ENCODE data around the gene MAMDC4. TPM values are rescaled to one million over a fixed set of nuclear protein-coding genes. Genes with fewer than 3 reads are reported as not detected.

The MAMDC4 gene
- total RNA-seq, 1 experiment from 2014 or later, result 6.7 TPM

- ChIA-PET CTCF (interaction anchor here (0.8 to 3.0 kb wide), 4 partner anchors 13 to 94 kb away, joined by 3 to 13 read pairs (median 5); partner anchors contain the start of gene AJM1), POLR2A (interaction anchor here (1.1 kb wide), 1 partner anchor 9 kb away, joined by 5 read pairs; no protein-coding TSS in a partner anchor)
- DNase-seq (ENCODE audit: low spot score), result peak; percentile 16
Measured at GRCh38 chr9:136856541-136857141, 4.5 kb downstream of the MAMDC4 start.

DNA sequence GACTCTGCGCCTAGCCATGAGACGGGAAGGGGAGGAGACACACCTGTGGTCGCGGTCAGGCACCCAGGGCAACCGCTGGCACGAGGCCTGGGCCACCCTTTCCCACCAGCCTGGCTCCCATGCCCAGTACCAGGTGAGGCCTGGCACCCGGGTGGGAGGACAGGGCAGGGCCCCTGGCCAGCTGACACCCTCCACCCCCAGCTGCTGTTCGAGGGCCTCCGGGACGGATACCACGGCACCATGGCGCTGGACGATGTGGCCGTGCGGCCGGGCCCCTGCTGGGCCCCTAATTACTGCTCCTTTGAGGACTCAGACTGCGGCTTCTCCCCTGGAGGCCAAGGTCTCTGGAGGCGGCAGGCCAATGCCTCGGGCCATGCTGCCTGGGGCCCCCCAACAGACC, 5.0 kb downstream of the MAMDC4 start:
- POLR2A ChIA-PET, result interaction anchor here (1.1 kb wide), 1 partner anchor 10 kb away, joined by 5 read pairs; no protein-coding TSS in a partner anchor
- no peak for TF ChIP-seq ZNF138 (CRISPR knock-in tag; conservative IDR thresholded peaks at IDR 0.05)
- no peak for TF ChIP-seq ZBTB21 (CRISPR knock-in tag; IDR thresholded peaks at IDR 0.05; ENCODE audit: borderline replicate concordance)
- no peak for TF ChIP-seq PRRX2 (CRISPR knock-in tag; IDR thresholded peaks at IDR 0.05)
- no peak for TF ChIP-seq MXD4 (CRISPR knock-in tag; IDR thresholded peaks at IDR 0.05; ENCODE audit: borderline replicate concordance)
- no peak for TF ChIP-seq OVOL2 (CRISPR knock-in tag; IDR thresholded peaks at IDR 0.05; ENCODE audit: borderline replicate concordance)
- no peak for TF ChIP-seq CDX4 (CRISPR knock-in tag; IDR thresholded peaks at IDR 0.05; ENCODE audit: borderline replicate concordance)
- CTCF ChIA-PET, result interaction anchor here (0.8 to 3.0 kb wide), 3 partner anchors 13 to 57 kb away, joined by 3 to 13 read pairs (median 4); partner anchors contain the start of gene AJM1

More at GRCh38 chr9:136856541-136857141, 4.5 kb downstream of the MAMDC4 start:
- 0 out of 2 replicates have a peak, but pooled peaks have one; percentile 11 for TF ChIP-seq ZNF423 (CRISPR knock-in tag; IDR thresholded peaks at IDR 0.05)
- TF ChIP-seq, protein P1, sequence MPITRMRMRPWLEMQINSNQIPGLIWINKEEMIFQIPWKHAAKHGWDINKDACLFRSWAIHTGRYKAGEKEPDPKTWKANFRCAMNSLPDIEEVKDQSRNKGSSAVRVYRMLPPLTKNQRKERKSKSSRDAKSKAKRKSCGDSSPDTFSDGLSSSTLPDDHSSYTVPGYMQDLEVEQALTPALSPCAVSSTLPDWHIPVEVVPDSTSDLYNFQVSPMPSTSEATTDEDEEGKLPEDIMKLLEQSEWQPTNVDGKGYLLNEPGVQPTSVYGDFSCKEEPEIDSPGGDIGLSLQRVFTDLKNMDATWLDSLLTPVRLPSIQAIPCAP (CRISPR knock-in tag; IDR thresholded peaks at IDR 0.05), result no peak
- Mint-ChIP-seq H3K4me1 (no peaks in the 10 kb centered on the region), H3K27me3 (ENCODE audit: low read depth) (no peaks in the 10 kb centered on the region), H3K27ac (no peak overlapping the region), H3K9me3 (no peaks in the 10 kb centered on the region), H3K36me3 (no peaks in the 10 kb centered on the region), H3K4me3 (no peak overlapping the region)
- ATAC-seq, result no peak

DNA sequence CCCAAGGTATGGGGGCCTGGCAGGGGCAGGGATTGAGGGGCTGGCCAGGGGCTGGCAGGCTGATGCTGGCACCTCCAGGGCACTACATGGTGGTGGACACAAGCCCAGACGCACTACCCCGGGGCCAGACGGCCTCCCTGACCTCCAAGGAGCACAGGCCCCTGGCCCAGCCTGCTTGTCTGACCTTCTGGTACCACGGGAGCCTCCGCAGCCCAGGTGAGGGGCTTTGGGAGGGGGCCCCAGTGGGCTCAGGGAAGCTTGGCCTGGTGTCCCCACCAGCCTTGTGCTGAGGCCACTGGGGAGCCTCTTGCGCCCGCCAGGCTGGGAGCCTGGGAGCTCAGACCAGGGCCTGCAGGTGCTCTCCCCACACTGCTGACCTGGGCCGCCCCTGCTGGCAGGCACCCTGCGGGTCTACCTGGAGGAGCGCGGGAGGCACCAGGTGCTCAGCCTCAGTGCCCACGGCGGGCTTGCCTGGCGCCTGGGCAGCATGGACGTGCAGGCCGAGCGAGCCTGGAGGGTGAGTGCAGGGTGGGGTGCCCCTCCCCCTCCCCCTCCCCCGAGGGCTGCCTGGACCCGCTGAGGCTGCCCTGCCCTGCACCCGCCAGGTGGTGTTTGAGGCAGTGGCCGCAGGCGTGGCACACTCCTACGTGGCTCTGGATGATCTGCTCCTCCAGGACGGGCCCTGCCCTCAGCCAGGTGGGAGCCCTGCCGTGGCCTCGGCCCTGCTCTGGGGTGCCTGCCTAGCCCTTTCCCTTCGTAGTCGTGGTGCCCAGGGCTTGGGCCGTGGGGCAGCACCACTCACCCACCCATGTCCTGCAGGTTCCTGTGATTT, 5.7 kb downstream of the MAMDC4 start:
- Mint-ChIP-seq H3K4me3 (no peak overlapping the region), H3K4me1 (no peaks in the 10 kb centered on the region), H3K27me3 (ENCODE audit: low read depth) (no peaks in the 10 kb centered on the region), H3K9me3 (no peaks in the 10 kb centered on the region), H3K36me3 (0 out of 2 replicates have a peak, but pooled peaks cover 3% of the 10 kb centered on the region), H3K27ac (no peak overlapping the region)
- DNase-seq (ENCODE audit: low spot score), result peak; percentile 12
- TF ChIP-seq RORB (CRISPR knock-in tag; IDR thresholded peaks at IDR 0.05) (no peak), JUN (CRISPR knock-in tag; IDR thresholded peaks at IDR 0.05) (no peak), CDX4 (CRISPR knock-in tag; IDR thresholded peaks at IDR 0.05; ENCODE audit: borderline replicate concordance) (no peak), TP53 (CRISPR knock-in tag; IDR thresholded peaks at IDR 0.05) (no peak), TEAD1 (CRISPR knock-in tag; IDR thresholded peaks at IDR 0.05) (no peak), ZBTB21 (CRISPR knock-in tag; IDR thresholded peaks at IDR 0.05; ENCODE audit: borderline replicate concordance) (no peak), HMGA2 (CRISPR knock-in tag; IDR thresholded peaks at IDR 0.05) (no peak), SMAD3 (CRISPR knock-in tag; IDR thresholded peaks at IDR 0.05; ENCODE audit: borderline replicate concordance) (no peak), GTF2I (CRISPR knock-in tag; conservative IDR thresholded peaks at IDR 0.05) (no peak), NFE2L1 (CRISPR knock-in tag; IDR thresholded peaks at IDR 0.05) (no peak), E2F4 (CRISPR knock-in tag; IDR thresholded peaks at IDR 0.05; ENCODE audit: borderline replicate concordance, low read depth) (no peak), FOXK1 (CRISPR knock-in tag; IDR thresholded peaks at IDR 0.05) (no peak), GRHL2 (CRISPR knock-in tag; IDR thresholded peaks at IDR 0.05; ENCODE audit: insufficient replicate concordance, severe bottlenecking) (no peak), ESRRA (CRISPR knock-in tag; IDR thresholded peaks at IDR 0.05; ENCODE audit: borderline replicate concordance) (no peak), ELF4 (CRISPR knock-in tag; IDR thresholded peaks at IDR 0.05; ENCODE audit: low read depth) (no peak), TCF7 (CRISPR knock-in tag; IDR thresholded peaks at IDR 0.05; ENCODE audit: low read depth) (no peak), ZNF317 (CRISPR knock-in tag; IDR thresholded peaks at IDR 0.05; ENCODE audit: borderline replicate concordance, low read depth) (no peak)
- TF ChIP-seq, protein P2, sequence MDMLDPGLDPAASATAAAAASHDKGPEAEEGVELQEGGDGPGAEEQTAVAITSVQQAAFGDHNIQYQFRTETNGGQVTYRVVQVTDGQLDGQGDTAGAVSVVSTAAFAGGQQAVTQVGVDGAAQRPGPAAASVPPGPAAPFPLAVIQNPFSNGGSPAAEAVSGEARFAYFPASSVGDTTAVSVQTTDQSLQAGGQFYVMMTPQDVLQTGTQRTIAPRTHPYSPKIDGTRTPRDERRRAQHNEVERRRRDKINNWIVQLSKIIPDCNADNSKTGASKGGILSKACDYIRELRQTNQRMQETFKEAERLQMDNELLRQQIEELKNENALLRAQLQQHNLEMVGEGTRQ (CRISPR knock-in tag; IDR thresholded peaks at IDR 0.05), result no peak
- TF ChIP-seq, protein P3, sequence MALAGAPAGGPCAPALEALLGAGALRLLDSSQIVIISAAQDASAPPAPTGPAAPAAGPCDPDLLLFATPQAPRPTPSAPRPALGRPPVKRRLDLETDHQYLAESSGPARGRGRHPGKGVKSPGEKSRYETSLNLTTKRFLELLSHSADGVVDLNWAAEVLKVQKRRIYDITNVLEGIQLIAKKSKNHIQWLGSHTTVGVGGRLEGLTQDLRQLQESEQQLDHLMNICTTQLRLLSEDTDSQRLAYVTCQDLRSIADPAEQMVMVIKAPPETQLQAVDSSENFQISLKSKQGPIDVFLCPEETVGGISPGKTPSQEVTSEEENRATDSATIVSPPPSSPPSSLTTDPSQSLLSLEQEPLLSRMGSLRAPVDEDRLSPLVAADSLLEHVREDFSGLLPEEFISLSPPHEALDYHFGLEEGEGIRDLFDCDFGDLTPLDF (CRISPR knock-in tag; IDR thresholded peaks at IDR 0.05), result no peak
- ATAC-seq, result no peak
- ChIA-PET POLR2A (no interaction called here), CTCF (interaction anchor here (0.8 to 3.0 kb wide), 3 partner anchors 14 to 57 kb away, joined by 3 to 13 read pairs (median 4); partner anchors contain the start of gene AJM1)

More for the DNA sequence above, 5.0 kb downstream of the MAMDC4 start:
- no peak for ATAC-seq
- Mint-ChIP-seq H3K4me1 (no peaks in the 10 kb centered on the region), H3K27me3 (ENCODE audit: low read depth) (no peaks in the 10 kb centered on the region), H3K27ac (no peak overlapping the region), H3K4me3 (no peak overlapping the region), H3K9me3 (no peaks in the 10 kb centered on the region), H3K36me3 (no peaks in the 10 kb centered on the region)
- DNase-seq (ENCODE audit: low spot score), result no peak
